Fibroblast of upper back skin (primary cell): ENCODE results near the gene NTRK3.

Experiments
- DNase-seq: peaks from one replicate; pipeline ENCODE4 v3.0.0-alpha.2; 2013

NTRK3 gene

DNA sequence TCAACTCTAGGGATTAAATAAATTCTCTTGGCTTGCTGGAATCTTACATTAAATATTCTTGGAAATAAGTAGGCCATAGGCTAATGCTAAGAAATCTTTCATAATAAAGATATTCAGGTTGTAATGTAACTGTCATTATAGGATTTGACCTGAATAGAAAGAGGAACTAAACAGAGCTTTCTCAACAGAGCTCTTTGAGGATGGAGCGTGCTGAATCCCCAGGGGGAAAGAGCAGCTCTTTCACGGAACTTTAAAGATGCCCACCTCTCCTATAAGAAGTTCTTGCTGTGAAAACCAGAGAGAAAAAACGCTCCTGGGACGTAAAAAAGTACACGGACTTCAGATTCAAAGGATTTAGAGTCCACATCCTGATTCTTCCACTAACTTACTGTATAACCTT lies 77.9 kb downstream of the NTRK3 start:
- no peak for DNase-seq

DNA sequence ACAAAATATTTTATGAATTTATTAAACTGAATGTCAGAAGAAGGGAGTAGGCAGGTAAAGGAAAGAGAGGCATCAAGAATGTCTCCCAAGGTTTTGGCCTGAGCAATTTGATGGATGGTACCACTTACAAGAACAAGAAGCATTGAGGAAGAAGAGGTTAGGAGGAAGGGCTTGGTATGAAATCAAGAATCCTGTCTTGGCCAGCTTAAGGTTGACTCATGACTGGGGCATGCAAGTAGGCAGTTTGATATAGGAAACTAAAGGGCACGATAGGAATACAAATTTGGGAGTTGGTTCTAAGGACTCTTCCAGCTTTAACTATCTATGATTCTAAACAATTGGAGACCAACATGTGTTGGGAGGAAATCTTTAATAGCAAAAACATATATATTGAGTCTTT lies 79.1 kb downstream of the NTRK3 start:
- no peak for DNase-seq

DNA sequence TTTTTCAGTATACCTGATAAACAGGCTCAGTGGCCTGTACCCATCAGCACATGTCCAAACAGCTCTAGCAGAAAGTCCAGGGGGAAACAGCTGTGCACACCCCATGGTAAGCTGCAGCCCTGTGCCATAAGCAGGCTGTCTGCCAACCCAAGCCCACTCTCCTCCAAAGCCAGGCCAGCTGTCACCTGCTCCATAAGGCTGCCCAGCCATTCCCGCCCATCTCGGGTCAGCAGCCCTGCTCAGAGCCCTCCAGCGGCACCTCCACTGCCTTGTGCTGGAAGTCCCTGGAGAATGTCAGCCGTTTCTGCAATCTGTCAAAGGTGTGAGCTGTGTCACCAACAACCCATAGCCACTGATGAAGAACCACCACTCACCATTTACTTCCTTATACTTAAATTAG lies 82.0 kb downstream of the NTRK3 start:
- no peak for DNase-seq

DNA sequence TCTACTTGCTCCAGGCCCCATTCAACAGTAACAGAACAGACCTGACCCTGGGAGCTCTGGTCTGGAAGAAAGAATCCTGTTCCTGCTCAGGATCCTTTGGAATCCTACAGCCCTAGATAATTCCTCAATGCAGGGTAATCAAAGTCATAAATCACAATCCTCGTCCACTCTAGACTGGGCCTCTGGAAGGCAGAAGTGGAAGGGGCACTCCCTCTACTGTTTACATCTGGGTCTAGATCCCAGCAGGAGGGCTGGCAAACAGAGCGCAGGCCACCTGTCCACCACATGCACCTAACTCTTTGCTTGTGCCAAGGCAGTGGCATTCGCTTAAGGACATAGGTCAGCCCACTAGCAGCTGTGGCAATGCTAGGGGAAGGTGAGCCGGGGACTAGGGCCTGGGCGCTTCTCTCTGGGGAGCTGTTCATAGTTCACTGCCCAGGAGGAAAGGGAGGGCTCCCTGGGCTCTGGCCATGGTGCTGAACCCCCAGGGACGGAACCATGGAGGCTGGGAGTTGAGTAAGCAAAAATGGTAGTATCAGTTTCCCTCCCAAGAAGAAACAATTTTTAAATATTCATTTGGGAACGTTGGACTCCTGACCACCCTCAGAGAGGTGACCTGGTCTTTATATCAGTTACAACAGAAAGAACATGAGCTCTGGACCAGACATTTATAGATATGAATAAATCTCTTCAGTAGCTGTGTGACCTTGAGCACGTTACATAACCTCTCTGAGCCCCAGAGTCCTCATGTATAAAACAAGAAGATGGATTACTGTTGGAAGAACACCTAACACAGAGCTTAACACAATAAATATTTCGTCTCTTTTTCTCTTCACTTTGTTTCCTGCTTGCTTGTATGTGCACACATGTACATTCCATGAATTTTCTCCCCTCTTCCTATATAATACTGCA lies 90.2 kb downstream of the NTRK3 start:
- DNase-seq: peak; percentile 30

DNA sequence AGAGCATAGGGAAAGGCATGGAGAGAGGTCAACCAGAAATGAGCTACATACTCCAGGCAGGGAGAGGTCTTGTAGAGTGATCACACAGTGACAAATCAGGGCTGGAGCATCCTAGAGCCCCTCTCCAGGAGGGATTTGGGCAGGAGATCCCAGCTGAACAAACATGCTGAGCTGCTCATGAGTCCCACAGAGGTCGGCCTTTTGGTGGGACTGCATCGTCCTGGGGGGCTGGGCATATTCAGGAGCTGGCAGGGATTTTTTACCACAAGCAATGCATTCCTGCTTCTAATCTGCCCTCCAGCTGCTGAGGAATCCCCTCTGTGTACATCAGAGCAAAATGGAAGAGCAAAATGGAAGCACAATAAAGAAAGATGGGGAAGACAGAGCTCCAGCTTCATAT lies 94.9 kb downstream of the NTRK3 start:
- DNase-seq: peak; percentile 24

DNA sequence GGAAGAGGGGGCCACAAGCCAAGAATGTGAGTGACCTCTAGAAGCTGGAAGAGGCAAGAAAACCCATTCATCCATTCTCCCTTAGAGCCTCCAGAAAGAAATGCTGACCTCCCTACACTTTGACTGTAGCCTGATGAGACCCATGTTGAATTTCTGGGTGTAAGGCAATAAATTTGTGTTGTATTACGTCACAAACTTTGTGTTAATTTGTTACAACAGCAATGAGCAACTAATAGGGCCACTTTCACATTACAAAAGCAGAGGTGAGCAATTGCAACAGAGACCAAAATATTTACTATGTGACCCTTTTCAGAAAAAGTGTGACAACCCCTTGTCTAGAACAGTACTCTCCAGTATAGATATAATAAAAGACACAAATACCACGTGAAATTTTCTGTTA lies 101.2 kb downstream of the NTRK3 start:
- no peak for DNase-seq

DNA sequence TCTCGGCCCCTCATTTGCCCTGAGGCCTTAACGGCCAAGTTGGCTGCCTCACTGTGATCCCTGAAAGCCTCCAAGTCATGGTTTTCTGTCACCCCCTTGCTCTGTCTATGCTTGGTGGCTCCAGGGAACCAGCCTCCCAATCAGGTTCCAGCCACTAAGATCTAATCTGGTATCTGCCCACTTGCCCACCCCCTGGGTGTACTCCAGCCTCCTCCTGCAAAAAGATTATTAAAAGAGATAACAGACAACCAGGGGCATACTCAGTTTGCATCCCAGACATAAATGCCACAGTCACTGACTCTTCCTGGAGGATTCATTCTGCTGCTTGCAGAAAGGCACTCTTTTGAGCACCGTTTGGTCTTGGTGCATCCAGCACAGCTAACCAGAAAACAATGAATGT lies 103.9 kb downstream of the NTRK3 start:
- DNase-seq: no peak

DNA sequence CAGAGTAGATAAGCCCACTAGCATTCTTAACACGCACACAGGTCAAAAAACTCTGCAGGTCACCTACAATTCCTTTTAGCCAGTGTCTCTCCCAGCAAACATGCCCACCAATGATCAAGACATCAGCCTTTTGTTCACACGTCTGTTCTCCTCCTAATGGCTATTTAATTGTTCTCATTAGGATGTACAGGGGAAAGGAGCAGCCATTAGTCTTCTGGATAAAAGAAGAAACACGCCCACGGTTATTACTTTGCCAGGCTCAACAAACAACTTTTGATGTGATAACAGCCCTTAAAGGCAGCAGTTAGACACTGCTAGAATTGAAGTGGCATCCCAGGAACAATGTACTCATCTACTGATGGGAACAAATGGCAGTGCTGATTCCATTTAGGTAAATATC lies 108.8 kb downstream of the NTRK3 start:
- DNase-seq: no peak

DNA sequence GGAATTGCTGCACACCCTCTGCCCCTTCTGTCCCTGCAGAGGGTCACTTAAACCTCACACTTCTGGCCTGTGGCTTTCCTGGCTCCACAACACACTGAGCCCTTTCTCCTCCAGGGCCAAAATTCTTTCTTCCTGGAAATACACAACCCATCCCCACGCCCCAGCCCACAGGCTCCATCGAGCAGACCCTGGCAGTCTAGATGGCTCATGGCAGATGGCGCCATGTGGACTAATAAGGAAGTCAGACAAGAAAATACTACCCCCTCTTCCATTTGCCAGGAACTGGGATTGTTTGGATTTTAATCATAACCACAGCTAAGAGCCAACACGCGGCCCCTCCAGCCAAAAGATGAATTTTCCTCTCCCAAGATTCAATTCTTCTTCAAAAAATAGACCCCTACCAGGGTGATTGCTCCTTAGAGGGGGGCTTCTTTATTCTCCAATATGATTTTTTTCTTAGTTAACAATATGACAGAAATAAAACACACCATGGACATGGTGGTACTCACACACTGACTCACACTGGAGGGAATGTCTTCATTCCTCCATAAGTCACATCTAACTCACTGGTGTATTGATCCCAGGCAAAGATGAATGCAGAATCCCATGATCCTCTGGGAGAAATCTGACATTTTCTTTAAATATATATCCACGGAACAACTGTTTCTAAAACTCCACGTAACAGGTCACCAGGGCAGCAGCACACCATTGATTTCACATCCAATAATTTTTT lies 111.5 kb downstream of the NTRK3 start:
- DNase-seq: peak; percentile 28

DNA sequence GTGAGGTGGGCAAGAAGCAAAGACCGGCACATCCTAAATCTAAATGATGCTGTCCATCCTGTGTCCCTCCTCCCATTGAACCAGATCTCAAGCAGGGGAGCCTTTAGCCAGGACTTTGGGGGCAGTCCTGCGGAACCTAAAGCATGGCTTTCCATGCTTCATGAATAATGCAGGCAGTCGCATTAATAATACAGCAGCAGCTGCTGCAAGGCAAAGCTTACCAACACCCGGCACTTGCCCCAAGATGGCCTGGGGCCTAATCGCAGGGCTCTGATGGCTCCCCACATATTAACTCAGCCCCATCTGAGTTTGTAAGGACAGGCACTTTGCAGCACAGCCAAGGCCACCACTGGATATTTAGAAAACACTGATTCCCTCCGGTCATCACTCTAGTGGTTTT lies 114.4 kb downstream of the NTRK3 start:
- no peak for DNase-seq

DNA sequence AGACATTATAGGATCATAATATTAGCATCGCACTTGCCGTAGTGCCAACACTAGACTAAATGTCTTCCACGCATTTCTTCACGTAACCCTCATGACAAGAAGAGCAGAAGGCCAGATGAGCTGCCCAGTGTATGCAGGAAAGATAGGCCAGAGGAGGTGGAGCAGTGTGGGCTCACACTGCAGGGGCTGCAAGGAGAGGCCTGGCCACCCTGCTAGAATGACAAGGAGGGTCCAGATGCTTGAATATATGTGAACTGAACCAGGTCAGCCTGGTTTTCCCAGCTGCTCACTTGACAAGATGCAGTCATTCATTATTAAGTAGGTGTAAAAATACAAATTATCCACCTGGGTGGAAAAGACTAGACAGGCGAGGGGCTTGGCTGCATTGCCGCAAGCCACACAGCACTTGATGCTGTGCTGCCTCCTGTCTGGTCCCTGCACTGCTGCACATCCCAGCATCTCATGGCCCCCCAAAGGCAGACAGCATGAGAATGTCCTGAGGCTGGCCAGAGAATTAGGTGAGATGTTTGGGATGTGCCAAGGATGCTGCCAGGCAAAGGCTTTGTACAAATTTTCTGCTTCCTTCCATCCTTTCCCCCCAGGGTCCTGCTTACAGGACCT lies 115.2 kb downstream of the NTRK3 start:
- DNase-seq: no peak

DNA sequence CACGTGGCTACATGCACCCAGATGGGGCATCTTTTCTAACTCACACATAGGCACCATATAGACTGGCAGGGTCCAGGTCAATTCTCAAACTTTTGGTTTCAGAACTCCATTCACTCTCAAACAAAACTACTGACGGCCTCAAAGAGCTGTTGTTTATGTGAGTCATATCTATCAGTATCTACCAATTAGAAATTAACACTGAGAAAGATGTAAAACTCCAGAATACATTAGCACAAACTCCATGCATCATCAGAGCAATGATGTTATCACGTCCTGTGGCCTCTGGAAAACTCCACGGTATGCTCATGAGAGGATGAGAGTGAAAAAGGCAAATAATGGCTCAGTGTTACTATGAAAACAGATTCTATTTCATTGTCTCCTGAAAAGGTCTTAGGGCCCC lies 116.1 kb downstream of the NTRK3 start:
- no peak for DNase-seq

DNA sequence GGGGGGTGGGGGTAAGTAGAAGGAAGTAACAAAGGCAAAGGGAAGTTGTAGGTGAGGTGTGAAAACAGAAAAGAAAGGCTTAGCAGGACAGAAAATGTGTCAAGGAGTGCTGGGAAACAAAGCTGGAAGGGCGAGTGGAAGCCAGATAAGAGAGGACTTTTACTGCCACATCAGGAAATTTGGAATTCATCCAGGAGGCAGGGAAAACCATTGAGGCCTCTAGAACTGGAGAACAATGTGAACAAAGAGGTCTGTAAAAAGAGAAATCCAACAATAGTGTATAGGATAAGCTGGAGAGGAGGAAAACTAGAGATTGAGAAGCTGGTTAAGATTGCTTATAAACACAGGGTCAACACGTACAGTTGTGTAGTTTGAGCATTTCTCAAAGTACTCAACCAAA lies 116.6 kb downstream of the NTRK3 start:
- no peak for DNase-seq

DNA sequence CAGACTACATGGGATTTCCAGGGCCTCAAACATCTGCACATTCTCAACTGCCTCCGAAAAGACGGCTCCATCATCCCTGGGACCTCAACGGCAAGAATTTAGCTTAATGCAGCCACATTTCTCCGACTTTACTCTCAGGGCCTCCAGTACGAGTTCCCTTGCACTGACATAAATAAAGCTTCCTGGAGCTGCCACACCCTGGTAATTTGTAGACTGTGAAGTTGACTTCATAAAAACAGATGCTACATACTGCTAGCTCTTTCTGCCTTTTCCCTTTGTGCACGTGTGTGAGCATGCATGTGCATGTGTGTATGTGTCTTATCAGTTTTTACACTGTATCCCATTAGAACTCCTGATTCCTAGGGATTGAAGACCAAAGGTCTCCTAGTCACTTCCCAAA lies 122.7 kb downstream of the NTRK3 start:
- no peak for DNase-seq

DNA sequence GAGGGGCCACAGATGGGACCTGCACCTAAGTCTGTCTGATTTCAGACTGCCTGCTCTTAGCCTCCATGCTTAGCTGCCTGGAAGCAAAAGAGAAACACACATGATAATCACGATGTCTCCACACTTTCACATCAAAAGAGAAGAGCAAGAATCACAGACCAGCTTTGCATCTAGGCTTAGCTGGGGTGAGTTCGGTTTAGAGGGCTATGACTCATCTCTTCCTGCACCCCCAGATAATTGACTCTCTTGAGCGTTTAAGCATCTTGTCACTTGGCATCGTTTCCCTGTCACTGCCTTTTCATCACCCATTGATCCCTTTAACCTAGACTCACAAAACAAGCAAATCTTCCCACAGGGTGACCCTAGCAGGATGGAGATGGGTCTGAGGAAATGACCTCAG lies 124.0 kb downstream of the NTRK3 start:
- no peak for DNase-seq

DNA sequence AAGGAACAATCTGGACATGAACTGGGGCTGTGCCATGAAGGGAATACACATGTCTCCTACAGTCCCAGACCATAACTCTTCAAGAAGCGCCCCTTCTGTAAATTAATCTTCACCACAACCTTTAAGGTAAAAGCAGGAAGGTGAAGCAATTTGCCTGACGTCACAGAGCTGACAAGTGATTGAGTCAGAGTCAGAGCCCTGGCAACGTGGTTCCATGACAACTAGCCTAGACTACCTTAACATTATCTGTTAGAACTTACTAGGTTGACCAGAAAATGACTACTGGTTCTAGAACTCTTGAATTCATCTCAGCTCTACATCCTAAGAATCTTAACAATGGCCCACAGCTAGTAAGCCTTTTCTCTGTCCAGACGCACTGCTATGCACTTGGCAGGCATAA lies 124.6 kb downstream of the NTRK3 start:
- DNase-seq: no peak

DNA sequence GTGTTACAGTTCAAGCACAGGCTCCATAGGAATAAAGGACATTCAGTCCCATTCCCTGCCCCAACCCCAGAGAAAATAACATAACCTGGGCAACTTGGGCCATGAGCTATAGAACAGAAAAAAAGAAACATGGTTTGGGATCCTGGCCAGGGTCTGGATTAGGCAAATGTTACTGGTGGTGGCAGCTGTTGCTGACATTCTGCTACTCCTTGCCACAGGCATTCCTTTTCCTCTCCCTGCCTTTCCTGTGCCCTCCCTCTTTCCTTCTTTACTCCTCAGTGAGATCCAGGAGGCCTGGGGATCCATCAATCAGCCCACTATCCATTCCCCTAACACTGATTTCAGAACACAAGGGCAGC lies 129.1 kb downstream of the NTRK3 start:
- DNase-seq: peak; percentile 28

DNA sequence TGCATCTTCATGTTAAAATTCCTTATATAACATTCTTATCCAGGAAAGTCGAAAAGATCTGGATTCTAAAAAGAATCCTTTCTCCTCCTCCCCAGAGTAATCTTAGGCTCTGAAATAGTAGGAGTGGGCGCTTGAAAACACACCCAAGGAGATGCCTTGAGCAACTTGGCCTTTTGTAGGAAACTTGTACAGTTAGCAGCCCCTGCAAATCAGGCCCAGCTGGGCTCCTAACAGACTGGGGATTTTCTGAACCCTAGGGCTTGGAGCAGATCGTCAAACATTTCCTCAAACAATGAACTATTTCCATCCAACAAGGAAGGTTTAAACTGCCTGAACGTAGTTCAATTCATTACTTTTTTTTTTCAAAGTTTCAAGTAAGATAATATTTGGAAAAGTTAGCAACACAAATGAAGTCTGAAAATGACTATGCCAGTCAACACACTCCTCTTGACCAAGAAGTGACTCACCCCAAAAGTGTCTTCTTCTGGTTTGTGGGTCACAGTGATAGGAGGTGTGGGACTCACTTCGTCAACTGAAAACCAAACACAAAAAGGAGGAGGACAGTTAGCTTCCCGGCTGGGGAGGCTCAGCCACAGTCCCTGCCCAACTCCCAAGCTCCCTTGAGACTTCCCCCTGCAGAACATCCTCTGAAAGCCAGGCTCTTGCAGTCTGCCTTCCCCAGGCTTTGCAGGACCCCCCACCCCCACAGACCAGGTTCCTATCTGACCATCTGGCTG lies 129.7 kb downstream of the NTRK3 start:
- peak; percentile 28 for DNase-seq

DNA sequence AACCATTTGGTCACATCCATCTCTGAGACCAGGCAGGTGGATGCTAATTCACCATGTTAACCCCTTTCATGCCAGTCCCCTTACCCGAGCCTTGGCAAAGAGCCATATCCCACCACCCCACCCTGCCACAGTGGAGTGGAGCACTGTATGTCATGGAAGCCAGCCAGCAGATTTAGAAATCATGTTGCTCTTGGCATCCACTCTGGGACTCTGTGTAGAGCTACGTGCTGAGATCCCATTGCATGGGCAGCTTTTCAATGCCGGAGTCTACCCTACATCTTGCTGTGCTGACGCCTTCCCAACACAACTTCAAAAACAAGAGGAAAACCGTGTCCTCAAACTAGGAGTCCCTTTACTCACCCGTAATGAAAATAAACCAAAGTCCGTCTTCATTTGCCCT lies 131.0 kb downstream of the NTRK3 start:
- no peak for DNase-seq

DNA sequence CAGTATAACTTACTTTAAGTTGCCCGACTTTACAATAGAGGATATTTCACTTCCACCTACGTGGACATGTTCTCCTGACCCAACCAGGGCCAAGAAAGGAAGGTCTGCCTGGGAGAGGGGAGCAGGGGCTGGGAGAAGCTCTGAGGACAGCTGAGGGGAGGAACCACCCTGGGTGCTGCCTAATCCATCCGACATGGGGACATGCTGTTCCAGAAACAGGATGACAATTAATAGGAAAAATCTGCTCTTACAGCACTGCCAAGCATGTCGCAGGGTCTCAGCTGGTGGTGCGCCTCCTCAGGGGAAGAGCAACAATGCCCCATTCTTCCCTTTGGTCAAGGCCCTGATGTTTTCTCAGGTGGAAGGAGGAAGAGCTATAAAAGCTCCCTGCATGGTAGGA lies 132.3 kb downstream of the NTRK3 start:
- DNase-seq: no peak

DNA sequence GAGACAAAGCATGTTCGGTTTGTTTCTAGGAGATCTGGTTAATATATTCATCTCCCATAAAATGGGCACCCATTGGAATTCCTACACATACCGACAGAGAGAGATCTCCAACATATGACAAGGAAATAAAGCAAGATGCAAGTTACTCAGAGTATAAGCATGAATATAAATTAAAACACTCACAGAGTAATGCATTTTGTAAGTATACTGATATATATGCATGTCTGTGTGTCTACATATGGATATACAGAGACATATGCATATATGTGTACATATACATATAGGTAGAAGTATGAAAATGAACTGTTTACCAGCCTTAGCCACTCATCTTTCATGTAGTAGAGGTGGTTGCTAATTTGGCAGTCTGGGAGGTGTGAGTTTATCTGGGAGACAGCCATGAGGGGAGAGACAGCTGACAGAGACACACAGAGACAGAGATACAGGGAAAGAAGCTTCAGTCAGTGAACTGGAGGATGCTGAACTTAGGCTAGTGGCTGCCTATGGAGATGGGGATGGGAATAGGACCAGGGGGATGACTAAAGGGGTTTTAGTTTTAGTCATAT lies 134.5 kb downstream of the NTRK3 start:
- no peak for DNase-seq

DNA sequence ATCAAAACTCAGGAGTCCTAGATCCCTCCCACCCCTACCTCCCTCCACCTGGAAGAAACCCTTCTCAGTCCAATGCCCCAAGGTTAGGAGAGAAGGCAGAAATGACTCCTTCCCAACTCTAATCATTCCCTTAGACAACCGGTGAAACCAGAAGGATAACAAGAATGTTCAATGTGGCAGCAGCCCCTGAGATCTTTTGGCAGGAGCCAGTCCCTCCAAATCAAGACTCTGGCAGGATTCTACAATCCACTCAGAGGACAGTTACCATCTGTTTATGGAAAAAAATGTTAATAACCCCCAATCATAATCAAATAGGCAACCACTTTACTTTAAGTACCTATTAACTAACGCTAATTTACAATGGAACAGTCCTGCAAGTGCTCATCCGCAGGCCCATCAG lies 136.5 kb downstream of the NTRK3 start:
- DNase-seq: no peak

DNA sequence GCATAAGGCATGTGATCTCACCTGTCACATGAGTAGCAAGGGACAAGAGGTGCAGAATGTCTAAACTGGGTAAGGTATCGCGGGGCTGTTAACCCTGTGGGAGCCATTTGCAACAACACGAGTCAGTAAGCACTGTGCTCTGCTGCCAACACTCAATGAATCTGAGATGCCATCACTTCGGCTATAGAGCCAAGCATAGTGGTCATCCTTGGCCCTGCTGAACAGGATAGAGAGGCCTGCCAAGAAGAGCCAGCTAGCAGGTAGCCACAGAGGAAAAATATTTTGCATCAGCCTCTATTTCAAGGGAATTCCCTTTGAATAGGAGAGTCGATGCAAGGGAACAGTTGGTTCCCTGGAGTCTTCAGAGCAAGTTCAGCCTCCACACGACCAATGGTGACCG lies 137.8 kb downstream of the NTRK3 start:
- DNase-seq: no peak
